HEK293 (cell line): ENCODE measurements around the gene RAP1GAP.

Experiments used
- GLI4 ChIP-seq: fragments of 450-650 bp; formaldehyde crosslinking; IDR thresholded peaks from 2 replicates; pipeline ENCODE4 v1.5.1; 2016; ENCODE audit warnings: missing biosample characterization, missing genetic modification characterization
- GLIS2 ChIP-seq: fragments of 450-650 bp; formaldehyde crosslinking; IDR thresholded peaks from 2 replicates; pipeline ENCODE4 v1.5.1; 2016; ENCODE audit warnings: missing biosample characterization, missing genetic modification characterization
- KLF7 ChIP-seq: fragments of 450-650 bp; formaldehyde crosslinking; IDR thresholded peaks from 2 replicates; pipeline ENCODE4 v1.5.1; 2016; ENCODE audit warnings: missing biosample characterization, missing genetic modification characterization, borderline replicate concordance
- PRDM10 ChIP-seq: fragments of 450-650 bp; formaldehyde crosslinking; IDR thresholded peaks from 2 replicates; pipeline ENCODE4 v1.5.1; 2016; ENCODE audit warnings: missing biosample characterization, missing genetic modification characterization
- REST ChIP-seq: fragments of 450-650 bp; formaldehyde crosslinking; IDR thresholded peaks from 2 replicates; pipeline ENCODE4 v1.5.1; 2016; ENCODE audit warnings: missing biosample characterization, missing genetic modification characterization
- SCRT1 ChIP-seq: fragments of 450-650 bp; formaldehyde crosslinking; IDR thresholded peaks from 2 replicates; pipeline ENCODE4 v1.5.1; 2016; ENCODE audit warnings: missing biosample characterization, missing genetic modification characterization, borderline replicate concordance
- ZBTB48 ChIP-seq: fragments of 450-650 bp; formaldehyde crosslinking; IDR thresholded peaks from 2 replicates; pipeline ENCODE4 v1.5.1; 2016; ENCODE audit warnings: missing biosample characterization, missing genetic modification characterization
- ZFHX2 ChIP-seq: fragments of 450-650 bp; formaldehyde crosslinking; conservative IDR thresholded peaks from 2 replicates; pipeline ENCODE4 v1.5.1; 2016; ENCODE audit warnings: missing biosample characterization, missing genetic modification characterization
- ZNF112 ChIP-seq: fragments of 450-650 bp; formaldehyde crosslinking; IDR thresholded peaks from 2 replicates; pipeline ENCODE4 v1.5.0; 2017; ENCODE audit warnings: missing biosample characterization, missing genetic modification characterization
- ZNF140 ChIP-seq: fragments of 450-650 bp; formaldehyde crosslinking; IDR thresholded peaks from 2 replicates; pipeline ENCODE4 v1.5.1; 2016; ENCODE audit warnings: missing biosample characterization, missing genetic modification characterization
- ZNF157 ChIP-seq: fragments of 450-650 bp; formaldehyde crosslinking; IDR thresholded peaks from 2 replicates; pipeline ENCODE4 v1.5.1; 2016; ENCODE audit warnings: missing biosample characterization, missing genetic modification characterization
- ZNF2 ChIP-seq: fragments of 450-650 bp; formaldehyde crosslinking; IDR thresholded peaks from 2 replicates; pipeline ENCODE4 v1.5.1; 2016; ENCODE audit warnings: missing biosample characterization, missing genetic modification characterization
- ZNF202 ChIP-seq: fragments of 450-650 bp; formaldehyde crosslinking; IDR thresholded peaks from 2 replicates; pipeline ENCODE4 v1.5.1; 2016; ENCODE audit warnings: missing biosample characterization, missing genetic modification characterization, borderline replicate concordance
- ZNF214 ChIP-seq: fragments of 450-650 bp; formaldehyde crosslinking; IDR thresholded peaks from 2 replicates; pipeline ENCODE4 v1.5.1; 2017; ENCODE audit warnings: missing biosample characterization, mild to moderate bottlenecking, missing genetic modification characterization, borderline replicate concordance
- ZNF26 ChIP-seq: fragments of 450-650 bp; formaldehyde crosslinking; IDR thresholded peaks from 2 replicates; pipeline ENCODE4 v1.5.1; 2016; ENCODE audit warnings: missing biosample characterization, missing genetic modification characterization
- ZNF362 ChIP-seq: fragments of 450-650 bp; formaldehyde crosslinking; IDR thresholded peaks from 2 replicates; pipeline ENCODE4 v1.5.1; 2016; ENCODE audit warnings: missing biosample characterization, missing genetic modification characterization
- ZNF37A ChIP-seq: fragments of 450-650 bp; IDR thresholded peaks from 2 replicates; pipeline ENCODE4 v1.5.1; 2018; ENCODE audit warnings: missing biosample characterization, missing genetic modification characterization
- ZNF600 ChIP-seq: fragments of 450-650 bp; formaldehyde crosslinking; IDR thresholded peaks from 2 replicates; pipeline ENCODE4 v1.5.1; 2016; ENCODE audit warnings: missing biosample characterization, missing genetic modification characterization
- ZNF621 ChIP-seq: fragments of 450-650 bp; formaldehyde crosslinking; IDR thresholded peaks from 2 replicates; pipeline ENCODE4 v1.5.1; 2017; ENCODE audit warnings: missing biosample characterization, missing genetic modification characterization
- ZNF626 ChIP-seq: fragments of 450-650 bp; sonication (Bioruptor Pico); formaldehyde crosslinking; IDR thresholded peaks from 2 replicates; pipeline ENCODE4 v1.5.1; 2018; ENCODE audit warnings: missing biosample characterization, missing genetic modification characterization, inconsistent platforms
- ZNF701 ChIP-seq: fragments of 450-650 bp; formaldehyde crosslinking; IDR thresholded peaks from 2 replicates; pipeline ENCODE4 v1.5.1; 2016; ENCODE audit warnings: missing biosample characterization, missing genetic modification characterization
- ZNF776 ChIP-seq: fragments of 450-650 bp; formaldehyde crosslinking; IDR thresholded peaks from 2 replicates; pipeline ENCODE4 v1.5.0; 2017; ENCODE audit warnings: missing biosample characterization, missing genetic modification characterization, borderline replicate concordance
- ZNF837 ChIP-seq: fragments of 450-650 bp; formaldehyde crosslinking; IDR thresholded peaks from 2 replicates; pipeline ENCODE4 v1.5.1; 2016; ENCODE audit warnings: missing biosample characterization, missing genetic modification characterization
- TF ChIP-seq, protein P1 (sequence below): fragments of 450-650 bp; formaldehyde crosslinking; IDR thresholded peaks from 2 replicates; pipeline ENCODE4 v1.5.1; 2016; ENCODE audit warnings: missing biosample characterization, missing genetic modification characterization
- TF ChIP-seq, protein P2 (sequence below): fragments of 450-650 bp; formaldehyde crosslinking; IDR thresholded peaks from 2 replicates; pipeline ENCODE4 v1.5.1; 2016; ENCODE audit warnings: missing biosample characterization, missing genetic modification characterization, low read depth

The RAP1GAP gene

GRCh38 chr1:21574466-21575151 is 94.5 kb downstream of the RAP1GAP start (continued):
- TF ChIP-seq PRDM10 (tag by site-specific recombination) (no peak), ZNF701 (tag by site-specific recombination) (no peak), REST (tag by site-specific recombination) (no peak), ZNF112 (tag by site-specific recombination) (no peak), GLIS2 (tag by site-specific recombination) (no peak), ZBTB48 (no peak), ZNF600 (tag by site-specific recombination) (no peak), ZFHX2 (peak; percentile 78), ZNF626 (tag by site-specific recombination) (no peak), ZNF157 (no peak), ZNF202 (tag by site-specific recombination) (no peak), ZNF362 (no peak), ZNF2 (tag by site-specific recombination) (no peak), ZNF26 (tag by site-specific recombination) (no peak), ZNF37A (no peak), ZNF214 (tag by site-specific recombination) (no peak), ZNF837 (tag by site-specific recombination) (no peak), SCRT1 (tag by site-specific recombination) (no peak), ZNF140 (tag by site-specific recombination) (no peak), ZNF621 (tag by site-specific recombination) (no peak), KLF7 (tag by site-specific recombination) (no peak), ZNF776 (tag by site-specific recombination) (no peak), GLI4 (tag by site-specific recombination) (no peak)
- TF ChIP-seq, protein P1, sequence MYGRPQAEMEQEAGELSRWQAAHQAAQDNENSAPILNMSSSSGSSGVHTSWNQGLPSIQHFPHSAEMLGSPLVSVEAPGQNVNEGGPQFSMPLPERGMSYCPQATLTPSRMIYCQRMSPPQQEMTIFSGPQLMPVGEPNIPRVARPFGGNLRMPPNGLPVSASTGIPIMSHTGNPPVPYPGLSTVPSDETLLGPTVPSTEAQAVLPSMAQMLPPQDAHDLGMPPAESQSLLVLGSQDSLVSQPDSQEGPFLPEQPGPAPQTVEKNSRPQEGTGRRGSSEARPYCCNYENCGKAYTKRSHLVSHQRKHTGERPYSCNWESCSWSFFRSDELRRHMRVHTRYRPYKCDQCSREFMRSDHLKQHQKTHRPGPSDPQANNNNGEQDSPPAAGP (tag by site-specific recombination), result peak; percentile 39; the same call in 1 of the 2 replicates
- TF ChIP-seq, protein P2, sequence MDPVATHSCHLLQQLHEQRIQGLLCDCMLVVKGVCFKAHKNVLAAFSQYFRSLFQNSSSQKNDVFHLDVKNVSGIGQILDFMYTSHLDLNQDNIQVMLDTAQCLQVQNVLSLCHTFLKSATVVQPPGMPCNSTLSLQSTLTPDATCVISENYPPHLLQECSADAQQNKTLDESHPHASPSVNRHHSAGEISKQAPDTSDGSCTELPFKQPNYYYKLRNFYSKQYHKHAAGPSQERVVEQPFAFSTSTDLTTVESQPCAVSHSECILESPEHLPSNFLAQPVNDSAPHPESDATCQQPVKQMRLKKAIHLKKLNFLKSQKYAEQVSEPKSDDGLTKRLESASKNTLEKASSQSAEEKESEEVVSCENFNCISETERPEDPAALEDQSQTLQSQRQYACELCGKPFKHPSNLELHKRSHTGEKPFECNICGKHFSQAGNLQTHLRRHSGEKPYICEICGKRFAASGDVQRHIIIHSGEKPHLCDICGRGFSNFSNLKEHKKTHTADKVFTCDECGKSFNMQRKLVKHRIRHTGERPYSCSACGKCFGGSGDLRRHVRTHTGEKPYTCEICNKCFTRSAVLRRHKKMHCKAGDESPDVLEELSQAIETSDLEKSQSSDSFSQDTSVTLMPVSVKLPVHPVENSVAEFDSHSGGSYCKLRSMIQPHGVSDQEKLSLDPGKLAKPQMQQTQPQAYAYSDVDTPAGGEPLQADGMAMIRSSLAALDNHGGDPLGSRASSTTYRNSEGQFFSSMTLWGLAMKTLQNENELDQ (tag by site-specific recombination), result no peak
